HG03280 (cell line): ENCODE measurements around the gene ANLN.
A peak's percentile ranks its signal among the peaks of the same experiment; 100 is the strongest.
"Not testable (repeated sequence)": the region's sequence is repeated elsewhere in the genome, so short reads cannot be mapped to it uniquely, and the experiment has no call there.

Source experiments
- ATAC-seq: cut with Tn5 transposase; IDR thresholded peaks from one replicate; pipeline ENCODE4 v1.9.1; 2021; ENCODE audit warnings: mild to moderate bottlenecking, moderate library complexity; ENCODE audit not compliant: unreplicated experiment

The ANLN gene

GRCh38 chr7:36372156-36372555 is 17.5 kb upstream of the ANLN start:
- ATAC-seq = no peak

GRCh38 chr7:36378555-36378954 is 11.1 kb upstream of the ANLN start:
- ATAC-seq = not testable (repeated sequence)

GRCh38 chr7:36379831-36380504 is 9.7 kb upstream of the ANLN start:
- ATAC-seq = no peak

GRCh38 chr7:36381056-36381455 is 8.6 kb upstream of the ANLN start:
- ATAC-seq = no peak

- not testable (repeated sequence) for ATAC-seq
Measured at GRCh38 chr7:36383284-36383683, 6.4 kb upstream of the ANLN start.

- not testable (repeated sequence) for ATAC-seq
Measured at GRCh38 chr7:36385646-36386045, 4.0 kb upstream of the ANLN start.

- no peak for ATAC-seq
Measured at GRCh38 chr7:36387435-36388231, 2.0 kb upstream of the ANLN start.

- no peak for ATAC-seq
Measured at GRCh38 chr7:36388423-36388822, 1.2 kb upstream of the ANLN start.

- ATAC-seq = peak; percentile 15
Measured at GRCh38 chr7:36390199-36391090, 783 bp downstream of the ANLN start.

GRCh38 chr7:36391436-36392198 is 2.0 kb downstream of the ANLN start:
- ATAC-seq = peak; percentile 54

GRCh38 chr7:36393826-36394225 is 4.2 kb downstream of the ANLN start:
- ATAC-seq = no peak

GRCh38 chr7:36395171-36395894 is 5.7 kb downstream of the ANLN start:
- ATAC-seq = no peak

- no peak for ATAC-seq
Measured at GRCh38 chr7:36396150-36396549, 6.5 kb downstream of the ANLN start.

GRCh38 chr7:36400036-36400435 is 10.4 kb downstream of the ANLN start:
- ATAC-seq = no peak

- no peak for ATAC-seq
Measured at GRCh38 chr7:36400606-36401005, 10.9 kb downstream of the ANLN start.

GRCh38 chr7:36403452-36403851 is 13.8 kb downstream of the ANLN start:
- no peak for ATAC-seq

- ATAC-seq = no peak
Measured at GRCh38 chr7:36404639-36405408, 15.2 kb downstream of the ANLN start.

- no peak for ATAC-seq
Measured at GRCh38 chr7:36405409-36405803, 15.7 kb downstream of the ANLN start.

GRCh38 chr7:36406156-36406555 is 16.5 kb downstream of the ANLN start:
- no peak for ATAC-seq
